Measurements from ENCODE around the gene OLIG1. TPM values are rescaled to one million over a fixed set of nuclear protein-coding genes. Genes with fewer than 3 reads are reported as not detected.

The OLIG1 gene
- total and polyA plus RNA-seq, 2 experiments from 2014 or later = 0.65 TPM; not detected in 1

DNA sequence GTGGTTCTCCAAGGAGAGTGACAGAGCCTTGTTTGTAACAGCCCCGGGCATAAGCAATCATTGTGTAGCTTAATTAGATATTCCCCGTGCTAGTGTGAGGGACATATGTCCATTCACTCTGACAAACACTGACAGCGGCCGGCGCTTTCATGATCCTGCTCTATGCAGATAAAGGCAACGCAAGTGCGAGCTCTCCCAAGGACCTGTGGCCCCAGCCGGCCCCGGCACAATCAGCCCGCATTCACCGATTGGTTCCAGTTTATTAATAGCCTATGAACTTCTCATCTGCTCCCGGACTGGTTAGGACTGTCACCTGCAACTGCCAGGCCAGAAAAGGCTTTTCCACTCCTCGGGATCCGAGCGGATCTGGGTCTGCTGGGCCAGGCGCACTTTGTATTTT lies 18.0 kb upstream of the OLIG1 start:
- H3K4me3 ChIP-seq = no peak overlapping the region
- no peak overlapping the region for H3K27ac ChIP-seq
- no peak for DNase-seq (ENCODE audit: low read depth in 1 of 2, low spot score in 1 of 2)
- H3K27me3 ChIP-seq = peaks cover 71% of the 10 kb centered on the region
- H3K36me3 ChIP-seq = no peaks in the 10 kb centered on the region
- H3K4me1 ChIP-seq (ENCODE audit: low read depth) = no peaks in the 10 kb centered on the region
- TF ChIP-seq, protein P1, sequence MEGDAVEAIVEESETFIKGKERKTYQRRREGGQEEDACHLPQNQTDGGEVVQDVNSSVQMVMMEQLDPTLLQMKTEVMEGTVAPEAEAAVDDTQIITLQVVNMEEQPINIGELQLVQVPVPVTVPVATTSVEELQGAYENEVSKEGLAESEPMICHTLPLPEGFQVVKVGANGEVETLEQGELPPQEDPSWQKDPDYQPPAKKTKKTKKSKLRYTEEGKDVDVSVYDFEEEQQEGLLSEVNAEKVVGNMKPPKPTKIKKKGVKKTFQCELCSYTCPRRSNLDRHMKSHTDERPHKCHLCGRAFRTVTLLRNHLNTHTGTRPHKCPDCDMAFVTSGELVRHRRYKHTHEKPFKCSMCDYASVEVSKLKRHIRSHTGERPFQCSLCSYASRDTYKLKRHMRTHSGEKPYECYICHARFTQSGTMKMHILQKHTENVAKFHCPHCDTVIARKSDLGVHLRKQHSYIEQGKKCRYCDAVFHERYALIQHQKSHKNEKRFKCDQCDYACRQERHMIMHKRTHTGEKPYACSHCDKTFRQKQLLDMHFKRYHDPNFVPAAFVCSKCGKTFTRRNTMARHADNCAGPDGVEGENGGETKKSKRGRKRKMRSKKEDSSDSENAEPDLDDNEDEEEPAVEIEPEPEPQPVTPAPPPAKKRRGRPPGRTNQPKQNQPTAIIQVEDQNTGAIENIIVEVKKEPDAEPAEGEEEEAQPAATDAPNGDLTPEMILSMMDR (IDR thresholded peaks at IDR 0.05; ENCODE audit: low read depth, low read length) = no peak
- no peaks in the 10 kb centered on the region for H3K9me3 ChIP-seq (ENCODE audit: low read depth)

DNA sequence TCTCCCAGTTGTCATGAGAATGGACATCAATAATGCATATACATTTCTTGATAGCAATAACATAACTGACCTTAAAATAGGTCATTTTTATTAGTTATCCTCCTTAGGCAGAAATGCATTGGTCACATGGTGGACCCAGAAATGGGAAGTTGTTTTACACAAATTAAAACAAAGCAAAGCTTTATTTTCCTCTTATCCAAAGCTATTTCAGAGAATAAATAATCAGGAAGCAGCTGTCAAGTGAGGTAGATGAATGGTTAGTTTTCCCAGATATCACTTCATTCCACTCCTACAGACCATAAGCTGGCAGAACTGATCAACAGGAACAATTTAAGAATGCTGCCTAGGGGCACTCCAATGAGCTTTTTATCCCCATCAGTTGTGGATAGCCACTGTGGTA lies 16.0 kb upstream of the OLIG1 start:
- DNase-seq (ENCODE audit: low read depth in 1 of 2, low spot score in 1 of 2) = no peak
- peaks cover 66% of the 10 kb centered on the region for H3K27me3 ChIP-seq
- H3K27ac ChIP-seq = no peak overlapping the region
- H3K4me3 ChIP-seq = no peak overlapping the region
- TF ChIP-seq, protein P1 (IDR thresholded peaks at IDR 0.05; ENCODE audit: low read depth, low read length) = no peak
- no peaks in the 10 kb centered on the region for H3K36me3 ChIP-seq
- H3K4me1 ChIP-seq (ENCODE audit: low read depth) = no peaks in the 10 kb centered on the region
- no peaks in the 10 kb centered on the region for H3K9me3 ChIP-seq (ENCODE audit: low read depth)

DNA sequence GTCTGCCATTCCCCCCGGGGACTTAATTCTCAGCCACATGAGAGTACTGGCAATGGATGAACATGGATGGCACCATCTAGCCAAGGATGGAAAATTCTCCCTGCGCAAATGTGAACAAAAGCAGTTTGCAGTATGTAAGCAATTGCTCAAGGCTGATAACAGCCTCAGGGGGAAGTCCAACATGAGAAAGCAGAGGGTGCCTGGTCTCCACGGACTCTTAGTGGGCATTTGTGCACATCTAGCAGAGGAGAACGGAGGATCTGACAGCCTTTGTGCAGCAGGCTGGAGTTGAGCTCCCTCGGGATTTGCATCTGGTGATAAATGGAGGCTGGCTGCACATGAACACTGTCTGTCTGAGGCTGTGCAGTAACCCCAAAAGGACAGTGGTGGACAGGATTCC lies 13.9 kb upstream of the OLIG1 start:
- no peak for DNase-seq (ENCODE audit: low read depth in 1 of 2, low spot score in 1 of 2)
- TF ChIP-seq, protein P1 (IDR thresholded peaks at IDR 0.05; ENCODE audit: low read depth, low read length) = no peak
- no peaks in the 10 kb centered on the region for H3K4me1 ChIP-seq (ENCODE audit: low read depth)
- H3K36me3 ChIP-seq = no peaks in the 10 kb centered on the region
- no peaks in the 10 kb centered on the region for H3K9me3 ChIP-seq (ENCODE audit: low read depth)
- no peak overlapping the region for H3K27ac ChIP-seq
- H3K4me3 ChIP-seq = no peak overlapping the region
- peaks cover 73% of the 10 kb centered on the region for H3K27me3 ChIP-seq

DNA sequence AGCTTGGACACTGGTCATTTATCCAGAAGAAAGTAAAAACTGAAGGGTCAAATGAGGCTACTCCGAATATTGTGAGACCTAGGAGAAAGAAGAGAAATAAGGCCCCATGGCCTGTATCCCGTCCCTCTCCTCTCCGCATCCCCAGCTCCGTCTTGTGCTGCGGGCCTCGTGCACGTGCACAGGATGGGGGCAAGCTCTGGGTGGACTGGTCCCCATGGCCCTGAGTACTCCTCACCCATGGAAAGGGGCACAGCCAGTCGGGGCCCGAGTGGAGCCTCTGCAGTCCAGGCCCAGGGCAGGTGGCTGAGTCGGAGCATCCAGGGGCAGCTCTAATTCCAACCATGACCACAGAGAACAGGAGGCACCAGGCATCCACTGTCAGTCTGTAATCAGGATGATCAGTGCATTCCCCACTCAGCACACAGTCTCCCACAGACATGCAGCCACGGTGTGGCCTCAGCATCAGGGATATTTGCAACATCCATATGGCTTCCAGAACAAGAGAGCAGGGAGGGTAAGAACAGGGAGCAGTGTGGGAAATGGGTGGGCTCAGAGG lies 12.5 kb upstream of the OLIG1 start:
- H3K9me3 ChIP-seq (ENCODE audit: low read depth) = no peaks in the 10 kb centered on the region
- H3K4me1 ChIP-seq (ENCODE audit: low read depth) = no peaks in the 10 kb centered on the region
- no peak for DNase-seq (ENCODE audit: low read depth in 1 of 2, low spot score in 1 of 2)
- H3K4me3 ChIP-seq = no peak overlapping the region
- peaks cover 79% of the 10 kb centered on the region for H3K27me3 ChIP-seq
- TF ChIP-seq, protein P1 (IDR thresholded peaks at IDR 0.05; ENCODE audit: low read depth, low read length) = no peak
- H3K36me3 ChIP-seq = no peaks in the 10 kb centered on the region
- H3K27ac ChIP-seq = no peak overlapping the region

DNA sequence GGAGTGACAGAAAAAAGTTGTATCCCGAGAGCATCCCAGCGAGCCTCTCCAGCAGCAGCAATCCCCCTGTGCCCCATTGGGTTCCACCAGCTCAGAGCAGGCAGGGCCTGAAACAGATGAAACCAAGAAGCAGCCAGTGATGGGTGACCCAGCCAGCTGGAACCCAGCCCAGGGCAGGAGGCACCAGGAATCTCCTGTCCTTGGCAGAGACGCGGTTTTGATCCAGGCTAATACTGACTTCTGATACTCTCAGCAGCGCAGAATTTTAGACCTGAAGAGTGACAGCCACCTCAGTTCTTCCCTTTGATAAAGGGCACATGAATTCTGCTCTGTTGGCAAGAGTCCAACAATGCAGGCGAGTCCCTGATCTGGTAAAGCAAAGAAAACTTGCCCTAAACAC lies 11.4 kb upstream of the OLIG1 start:
- Histone ChIP-seq H3K27ac (no peak overlapping the region), H3K27me3 (peaks cover 81% of the 10 kb centered on the region), H3K4me1 (ENCODE audit: low read depth) (no peaks in the 10 kb centered on the region), H3K4me3 (no peak overlapping the region), H3K9me3 (ENCODE audit: low read depth) (no peaks in the 10 kb centered on the region), H3K36me3 (no peaks in the 10 kb centered on the region)
- TF ChIP-seq, protein P1 (IDR thresholded peaks at IDR 0.05; ENCODE audit: low read depth, low read length) = no peak
- DNase-seq (ENCODE audit: low read depth in 1 of 2, low spot score in 1 of 2) = peak in 1 of 2 donors; percentile 3

All from cardiac muscle cell (in vitro differentiated cells and primary cell).